Measurements from ENCODE around the gene JAGN1. TPM values are rescaled to one million over a fixed set of nuclear protein-coding genes. Genes with fewer than 3 reads are reported as not detected.

JAGN1 gene
- total and polyA plus RNA-seq, 9 of the 15 experiments (the other 6 are each of a cell fraction or from before 2014, with no cell fraction given): 31.6 to 77.8 (median 40.3) TPM

DNA sequence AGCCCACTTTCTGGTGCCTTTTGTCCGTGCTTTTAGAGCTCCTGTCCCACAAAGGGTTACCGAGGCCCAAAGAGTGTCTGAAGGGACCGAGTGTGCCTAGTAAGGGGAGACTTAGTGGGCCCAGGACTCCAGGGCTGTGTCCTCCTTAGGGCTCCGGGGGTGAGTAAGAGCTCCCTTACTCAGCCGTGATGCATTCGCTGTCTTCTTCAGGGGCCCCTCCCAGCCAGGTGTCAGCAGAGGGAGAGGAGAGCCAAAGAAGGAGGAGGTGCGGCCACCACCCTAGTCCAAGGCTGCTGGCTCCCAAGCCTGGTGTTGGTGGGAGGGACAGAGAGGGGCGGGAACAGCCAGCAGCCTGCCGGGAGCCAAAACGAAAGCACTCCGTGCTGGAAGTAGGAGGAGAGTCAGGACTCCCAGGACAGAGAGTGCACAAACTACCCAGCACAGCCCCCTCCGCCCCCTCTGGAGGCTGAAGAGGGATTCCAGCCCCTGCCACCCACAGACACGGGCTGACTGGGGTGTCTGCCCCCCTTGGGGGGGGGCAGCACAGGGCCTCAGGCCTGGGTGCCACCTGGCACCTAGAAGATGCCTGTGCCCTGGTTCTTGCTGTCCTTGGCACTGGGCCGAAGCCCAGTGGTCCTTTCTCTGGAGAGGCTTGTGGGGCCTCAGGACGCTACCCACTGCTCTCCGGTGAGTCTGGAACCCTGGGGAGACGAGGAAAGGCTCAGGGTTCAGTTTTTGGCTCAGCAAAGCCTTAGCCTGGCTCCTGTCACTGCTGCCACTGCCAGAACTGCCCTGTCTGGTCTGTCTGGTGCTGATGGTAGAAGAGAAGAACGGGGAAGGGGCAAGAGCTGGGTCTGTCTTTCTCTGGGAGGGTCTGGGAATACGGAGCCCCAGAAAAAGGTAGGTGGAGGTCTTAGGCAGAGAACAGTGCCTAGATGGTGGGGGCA lies 26.6 kb downstream of the JAGN1 start, which contains the start of gene IL17RC (continued):
- TF ChIP-seq, protein P1, sequence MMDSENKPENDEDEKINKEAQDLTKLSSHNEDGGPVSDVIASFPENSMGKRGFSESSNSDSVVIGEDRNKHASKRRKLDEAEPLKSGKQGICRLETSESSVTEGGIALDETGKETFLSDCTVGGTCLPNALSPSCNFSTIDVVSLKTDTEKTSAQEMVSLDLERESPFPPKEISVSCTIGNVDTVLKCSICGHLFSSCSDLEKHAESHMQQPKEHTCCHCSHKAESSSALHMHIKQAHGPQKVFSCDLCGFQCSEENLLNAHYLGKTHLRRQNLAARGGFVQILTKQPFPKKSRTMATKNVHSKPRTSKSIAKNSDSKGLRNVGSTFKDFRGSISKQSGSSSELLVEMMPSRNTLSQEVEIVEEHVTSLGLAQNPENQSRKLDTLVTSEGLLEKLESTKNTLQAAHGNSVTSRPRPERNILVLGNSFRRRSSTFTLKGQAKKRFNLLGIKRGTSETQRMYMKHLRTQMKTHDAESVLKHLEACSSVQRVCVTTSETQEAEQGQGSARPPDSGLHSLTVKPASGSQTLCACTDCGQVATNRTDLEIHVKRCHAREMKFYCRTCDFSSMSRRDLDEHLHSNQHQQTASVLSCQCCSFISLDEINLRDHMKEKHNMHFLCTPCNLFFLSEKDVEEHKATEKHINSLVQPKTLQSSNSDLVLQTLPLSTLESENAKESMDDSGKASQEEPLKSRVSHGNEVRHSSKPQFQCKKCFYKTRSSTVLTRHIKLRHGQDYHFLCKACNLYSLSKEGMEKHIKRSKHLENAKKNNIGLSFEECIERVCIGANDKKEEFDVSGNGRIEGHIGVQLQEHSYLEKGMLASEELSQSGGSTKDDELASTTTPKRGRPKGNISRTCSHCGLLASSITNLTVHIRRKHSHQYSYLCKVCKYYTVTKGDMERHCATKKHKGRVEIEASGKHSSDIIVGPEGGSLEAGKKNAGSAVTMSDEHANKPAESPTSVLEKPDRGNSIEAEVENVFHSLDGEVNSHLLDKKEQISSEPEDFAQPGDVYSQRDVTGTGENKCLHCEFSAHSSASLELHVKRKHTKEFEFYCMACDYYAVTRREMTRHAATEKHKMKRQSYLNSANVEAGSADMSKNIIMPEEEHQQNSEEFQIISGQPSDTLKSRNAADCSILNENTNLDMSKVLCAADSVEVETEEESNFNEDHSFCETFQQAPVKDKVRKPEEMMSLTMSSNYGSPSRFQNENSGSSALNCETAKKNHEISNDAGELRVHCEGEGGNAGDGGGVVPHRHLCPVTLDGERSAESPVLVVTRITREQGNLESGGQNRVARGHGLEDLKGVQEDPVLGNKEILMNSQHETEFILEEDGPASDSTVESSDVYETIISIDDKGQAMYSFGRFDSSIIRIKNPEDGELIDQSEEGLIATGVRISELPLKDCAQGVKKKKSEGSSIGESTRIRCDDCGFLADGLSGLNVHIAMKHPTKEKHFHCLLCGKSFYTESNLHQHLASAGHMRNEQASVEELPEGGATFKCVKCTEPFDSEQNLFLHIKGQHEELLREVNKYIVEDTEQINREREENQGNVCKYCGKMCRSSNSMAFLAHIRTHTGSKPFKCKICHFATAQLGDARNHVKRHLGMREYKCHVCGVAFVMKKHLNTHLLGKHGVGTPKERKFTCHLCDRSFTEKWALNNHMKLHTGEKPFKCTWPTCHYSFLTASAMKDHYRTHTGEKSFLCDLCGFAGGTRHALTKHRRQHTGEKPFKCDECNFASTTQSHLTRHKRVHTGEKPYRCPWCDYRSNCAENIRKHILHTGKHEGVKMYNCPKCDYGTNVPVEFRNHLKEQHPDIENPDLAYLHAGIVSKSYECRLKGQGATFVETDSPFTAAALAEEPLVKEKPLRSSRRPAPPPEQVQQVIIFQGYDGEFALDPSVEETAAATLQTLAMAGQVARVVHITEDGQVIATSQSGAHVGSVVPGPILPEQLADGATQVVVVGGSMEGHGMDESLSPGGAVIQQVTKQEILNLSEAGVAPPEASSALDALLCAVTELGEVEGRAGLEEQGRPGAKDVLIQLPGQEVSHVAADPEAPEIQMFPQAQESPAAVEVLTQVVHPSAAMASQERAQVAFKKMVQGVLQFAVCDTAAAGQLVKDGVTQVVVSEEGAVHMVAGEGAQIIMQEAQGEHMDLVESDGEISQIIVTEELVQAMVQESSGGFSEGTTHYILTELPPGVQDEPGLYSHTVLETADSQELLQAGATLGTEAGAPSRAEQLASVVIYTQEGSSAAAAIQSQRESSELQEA (IDR thresholded peaks at IDR 0.05; ENCODE audit: low read depth): no peak
- TF ChIP-seq TGIF2 (CRISPR knock-in tag; IDR thresholded peaks at IDR 0.05): no peak
- TF ChIP-seq NCOA6 (IDR thresholded peaks at IDR 0.05): no peak
- TF ChIP-seq, protein P2, sequence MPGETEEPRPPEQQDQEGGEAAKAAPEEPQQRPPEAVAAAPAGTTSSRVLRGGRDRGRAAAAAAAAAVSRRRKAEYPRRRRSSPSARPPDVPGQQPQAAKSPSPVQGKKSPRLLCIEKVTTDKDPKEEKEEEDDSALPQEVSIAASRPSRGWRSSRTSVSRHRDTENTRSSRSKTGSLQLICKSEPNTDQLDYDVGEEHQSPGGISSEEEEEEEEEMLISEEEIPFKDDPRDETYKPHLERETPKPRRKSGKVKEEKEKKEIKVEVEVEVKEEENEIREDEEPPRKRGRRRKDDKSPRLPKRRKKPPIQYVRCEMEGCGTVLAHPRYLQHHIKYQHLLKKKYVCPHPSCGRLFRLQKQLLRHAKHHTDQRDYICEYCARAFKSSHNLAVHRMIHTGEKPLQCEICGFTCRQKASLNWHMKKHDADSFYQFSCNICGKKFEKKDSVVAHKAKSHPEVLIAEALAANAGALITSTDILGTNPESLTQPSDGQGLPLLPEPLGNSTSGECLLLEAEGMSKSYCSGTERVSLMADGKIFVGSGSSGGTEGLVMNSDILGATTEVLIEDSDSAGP (CRISPR knock-in tag; IDR thresholded peaks at IDR 0.05): no peak
- TF ChIP-seq, protein P3, sequence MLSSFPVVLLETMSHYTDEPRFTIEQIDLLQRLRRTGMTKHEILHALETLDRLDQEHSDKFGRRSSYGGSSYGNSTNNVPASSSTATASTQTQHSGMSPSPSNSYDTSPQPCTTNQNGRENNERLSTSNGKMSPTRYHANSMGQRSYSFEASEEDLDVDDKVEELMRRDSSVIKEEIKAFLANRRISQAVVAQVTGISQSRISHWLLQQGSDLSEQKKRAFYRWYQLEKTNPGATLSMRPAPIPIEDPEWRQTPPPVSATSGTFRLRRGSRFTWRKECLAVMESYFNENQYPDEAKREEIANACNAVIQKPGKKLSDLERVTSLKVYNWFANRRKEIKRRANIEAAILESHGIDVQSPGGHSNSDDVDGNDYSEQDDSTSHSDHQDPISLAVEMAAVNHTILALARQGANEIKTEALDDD (IDR thresholded peaks at IDR 0.05): no peak
- TF ChIP-seq, protein P4, sequence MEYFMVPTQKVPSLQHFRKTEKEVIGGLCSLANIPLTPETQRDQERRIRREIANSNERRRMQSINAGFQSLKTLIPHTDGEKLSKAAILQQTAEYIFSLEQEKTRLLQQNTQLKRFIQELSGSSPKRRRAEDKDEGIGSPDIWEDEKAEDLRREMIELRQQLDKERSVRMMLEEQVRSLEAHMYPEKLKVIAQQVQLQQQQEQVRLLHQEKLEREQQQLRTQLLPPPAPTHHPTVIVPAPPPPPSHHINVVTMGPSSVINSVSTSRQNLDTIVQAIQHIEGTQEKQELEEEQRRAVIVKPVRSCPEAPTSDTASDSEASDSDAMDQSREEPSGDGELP (CRISPR knock-in tag; IDR thresholded peaks at IDR 0.05; ENCODE audit: borderline replicate concordance): peak; percentile 88; the same call in 1 of the 2 replicates
- no peak for TF ChIP-seq KLF6 (CRISPR knock-in tag; IDR thresholded peaks at IDR 0.05; ENCODE audit: borderline replicate concordance)
- TF ChIP-seq SRF (CRISPR knock-in tag; IDR thresholded peaks at IDR 0.05): peak in 1 of 2 experiments; percentile 82; a peak in 2 of 4 replicates
- peak; percentile 86 for TF ChIP-seq ZFX (CRISPR knock-in tag; IDR thresholded peaks at IDR 0.05)
- TF ChIP-seq, protein P5, sequence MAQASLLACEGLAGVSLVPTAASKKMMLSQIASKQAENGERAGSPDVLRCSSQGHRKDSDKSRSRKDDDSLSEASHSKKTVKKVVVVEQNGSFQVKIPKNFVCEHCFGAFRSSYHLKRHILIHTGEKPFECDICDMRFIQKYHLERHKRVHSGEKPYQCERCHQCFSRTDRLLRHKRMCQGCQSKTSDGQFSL (CRISPR knock-in tag; IDR thresholded peaks at IDR 0.05): peak; percentile 76
- TF ChIP-seq, protein P5 (tag; IDR thresholded peaks at IDR 0.05): no peak; a peak in 1 of 4 replicates
- TF ChIP-seq GATA2 (CRISPR knock-in tag; IDR thresholded peaks at IDR 0.05): no peak
- TF ChIP-seq HNRNPUL1 (IDR thresholded peaks at IDR 0.05; ENCODE audit: low read length): no peak

Data from K562 (cell line).